Stimulated activated naive CD8-positive, alpha-beta T cell treated with anti-CD3 and anti-CD28 coated beads, Interleukin-15, Interleukin-2, amounts not matched to agents 100 U/mL and 50 U/mL, for 24 hours (primary cell): ENCODE results near the gene IGF2BP3.
A peak's percentile ranks its signal among the peaks of the same experiment; 100 is the strongest.
"Not testable (repeated sequence)": the region's sequence is repeated elsewhere in the genome, so short reads cannot be mapped to it uniquely, and the experiment has no call there.

ENCODE experiments used
- ATAC-seq: fragments of 150-1000 bp; cut with Tn5 transposase; one replicate; pipeline ENCODE4 v1.10.0; 2021
- DNase-seq: peaks from one replicate; pipeline ENCODE4 v3.0.0; 2021

The IGF2BP3 gene

DNA sequence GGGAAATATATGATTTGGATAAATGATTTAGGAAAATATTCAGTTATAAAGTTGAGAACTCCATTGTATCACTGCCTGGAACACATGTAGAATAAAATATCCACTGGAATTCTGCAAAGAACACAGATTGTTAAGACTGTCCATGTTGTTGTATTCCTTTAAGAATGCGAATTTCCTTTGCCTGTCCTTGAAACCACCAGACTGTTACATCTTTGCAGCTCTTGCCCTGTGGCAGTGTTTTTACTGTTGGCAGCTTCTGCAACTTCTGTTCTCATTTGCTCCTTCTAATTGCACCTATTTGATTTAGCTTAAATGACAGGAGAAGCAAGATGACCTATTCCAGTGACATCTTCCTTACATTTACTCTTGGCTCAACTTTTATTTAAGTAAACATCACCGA is 131.4 kb downstream of the IGF2BP3 start:
- DNase-seq (no peak), ATAC-seq (no peak)

DNA sequence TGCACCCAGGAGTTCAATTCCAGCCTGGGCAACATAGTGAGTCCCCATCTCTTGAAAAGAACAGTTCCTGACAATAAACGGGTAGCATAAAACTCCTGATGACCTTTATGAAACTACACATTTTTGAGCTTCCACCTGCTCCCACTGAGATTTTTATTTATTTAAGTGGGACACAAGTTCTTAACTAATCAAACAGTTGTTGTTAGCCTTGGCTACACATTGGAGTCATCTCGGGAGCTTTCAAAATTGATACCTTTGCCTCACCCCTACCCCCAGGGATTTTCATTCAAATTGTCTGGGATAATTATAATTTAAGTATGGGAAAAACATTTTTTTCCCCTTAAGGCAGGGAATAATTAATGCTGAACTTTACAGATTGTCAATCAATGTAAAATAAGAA is 131.9 kb downstream of the IGF2BP3 start:
- ATAC-seq = no peak

DNA sequence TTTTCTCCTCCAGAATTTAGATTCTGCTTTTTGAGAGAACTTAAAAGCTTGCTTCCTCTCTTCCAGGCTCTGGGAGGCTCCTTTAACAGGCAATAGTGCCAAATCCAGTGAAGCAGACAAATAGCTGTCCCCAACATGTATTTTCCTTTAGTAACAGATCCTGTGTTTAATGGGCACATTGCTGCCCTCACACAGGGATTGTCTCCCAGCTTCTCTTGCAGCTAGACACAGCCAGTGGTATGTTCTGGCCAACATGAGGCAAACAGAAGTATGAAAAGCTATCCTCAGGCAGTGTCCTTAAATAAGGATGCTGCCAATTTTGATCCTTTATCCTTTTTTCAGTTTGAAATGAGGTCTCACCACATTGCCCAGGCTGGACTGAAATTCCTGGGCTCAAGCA is 132.9 kb downstream of the IGF2BP3 start:
- ATAC-seq = no peak
- DNase-seq = no peak

More for the DNA sequence above, 131.9 kb downstream of the IGF2BP3 start:
- no peak for DNase-seq

DNA sequence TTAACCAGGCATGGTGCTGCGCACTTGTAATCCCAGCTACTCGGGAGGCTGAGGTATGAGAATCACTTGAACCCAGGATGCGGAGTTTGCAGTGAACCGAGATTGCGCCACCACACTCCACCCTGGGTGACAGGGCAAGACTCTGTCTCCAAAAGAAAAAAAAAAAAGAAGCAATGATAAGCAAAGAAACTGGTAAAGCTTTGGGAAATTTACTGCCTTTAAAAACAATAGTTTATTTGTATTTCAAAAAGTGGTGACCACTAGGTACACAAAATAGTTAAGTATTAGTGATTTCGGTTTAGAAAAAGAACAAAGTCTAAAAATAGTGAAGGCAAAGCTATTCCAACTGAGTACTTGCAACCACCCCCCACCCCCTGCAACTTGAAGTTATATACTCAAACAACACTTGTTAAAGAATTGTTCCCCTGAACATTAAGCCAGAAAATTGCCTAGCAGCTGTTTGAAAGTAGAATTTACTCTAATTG is 133.4 kb downstream of the IGF2BP3 start:
- ATAC-seq (no peak), DNase-seq (no peak)

DNA sequence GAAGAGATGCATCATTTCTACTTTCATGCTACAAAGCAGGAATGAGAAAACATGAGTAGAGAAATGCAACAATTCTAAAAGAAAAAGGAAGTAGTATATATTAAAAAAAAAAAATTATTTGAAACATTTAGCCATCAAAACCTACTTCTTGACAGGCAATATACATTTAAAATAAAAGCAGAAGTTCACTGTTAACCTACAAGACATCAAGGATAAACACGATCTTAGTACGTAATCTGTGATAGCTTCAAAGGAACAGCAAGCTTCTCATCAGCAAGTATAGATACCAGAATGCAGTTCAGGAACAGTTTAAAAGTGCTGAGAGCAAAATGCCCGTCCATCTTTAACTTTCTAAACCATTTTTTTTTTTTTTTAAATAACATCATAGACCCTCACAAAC is 134.2 kb downstream of the IGF2BP3 start:
- DNase-seq (no peak), ATAC-seq (no peak)

DNA sequence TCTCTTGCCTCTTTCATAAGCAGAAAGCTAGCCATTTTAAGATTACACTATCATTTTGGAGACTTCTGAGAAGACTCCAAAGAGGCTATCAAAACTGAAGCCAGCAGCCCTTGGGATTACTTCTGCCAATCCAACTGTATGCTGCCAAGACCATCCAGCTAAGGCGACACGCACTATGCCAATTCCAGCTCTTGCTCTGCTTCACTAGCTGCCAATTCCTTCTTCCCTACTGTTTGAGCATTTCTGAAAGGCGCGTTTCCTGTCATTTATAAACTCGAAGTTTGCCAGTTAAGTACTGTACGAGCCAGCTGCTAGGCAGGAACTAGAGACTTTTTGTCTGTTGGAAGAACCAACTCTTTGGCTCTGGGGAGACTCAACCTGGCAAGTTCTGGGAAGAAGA is 134.7 kb downstream of the IGF2BP3 start:
- no peak for ATAC-seq
- DNase-seq = no peak

DNA sequence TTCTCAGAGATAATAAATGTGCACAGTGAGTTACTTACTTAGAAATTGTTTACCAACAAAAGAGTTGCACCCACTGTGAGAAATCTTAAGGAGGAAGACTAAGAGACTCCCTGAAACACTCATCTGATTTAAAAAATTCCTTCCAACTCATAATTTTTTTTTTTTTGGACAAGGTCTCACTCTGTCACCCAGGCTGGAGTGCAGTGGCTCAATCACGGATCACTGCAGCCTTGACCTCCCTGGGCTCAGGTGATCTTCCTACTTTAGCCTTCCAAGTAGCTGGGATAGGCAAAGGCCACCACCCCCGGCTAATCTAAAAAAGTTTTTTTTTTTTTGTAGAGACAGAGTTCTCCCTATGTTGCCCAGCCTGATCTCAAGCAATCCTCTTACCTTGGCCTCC is 135.2 kb downstream of the IGF2BP3 start:
- ATAC-seq (no peak), DNase-seq (no peak)

DNA sequence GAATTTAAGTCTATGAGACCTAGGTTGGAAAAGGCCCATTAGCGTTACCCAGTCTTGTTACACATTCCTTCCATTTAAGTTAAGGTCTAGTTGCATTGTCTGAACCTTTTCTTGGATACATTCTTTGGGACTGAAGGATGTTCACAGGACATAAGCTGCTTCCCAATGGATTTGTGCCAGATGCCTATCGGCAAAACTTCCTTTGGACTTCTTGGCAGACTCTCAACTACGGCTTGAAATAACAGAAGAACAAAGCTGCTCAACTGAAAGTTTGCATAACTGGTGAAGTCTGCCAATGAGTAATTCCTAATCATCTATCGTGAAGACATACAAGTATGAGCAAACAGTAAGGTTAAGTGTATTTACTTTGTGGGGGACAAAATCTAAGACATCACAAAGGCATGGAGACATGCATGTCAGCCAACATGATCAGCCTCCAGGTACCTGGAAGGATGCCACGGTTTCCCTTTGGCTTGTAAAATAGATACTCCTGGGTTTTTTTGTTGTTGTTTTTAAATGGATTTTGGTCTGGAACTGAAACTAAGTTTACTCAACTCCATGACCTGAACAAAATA is 135.7 kb downstream of the IGF2BP3 start:
- no peak for DNase-seq
- ATAC-seq = no peak

DNA sequence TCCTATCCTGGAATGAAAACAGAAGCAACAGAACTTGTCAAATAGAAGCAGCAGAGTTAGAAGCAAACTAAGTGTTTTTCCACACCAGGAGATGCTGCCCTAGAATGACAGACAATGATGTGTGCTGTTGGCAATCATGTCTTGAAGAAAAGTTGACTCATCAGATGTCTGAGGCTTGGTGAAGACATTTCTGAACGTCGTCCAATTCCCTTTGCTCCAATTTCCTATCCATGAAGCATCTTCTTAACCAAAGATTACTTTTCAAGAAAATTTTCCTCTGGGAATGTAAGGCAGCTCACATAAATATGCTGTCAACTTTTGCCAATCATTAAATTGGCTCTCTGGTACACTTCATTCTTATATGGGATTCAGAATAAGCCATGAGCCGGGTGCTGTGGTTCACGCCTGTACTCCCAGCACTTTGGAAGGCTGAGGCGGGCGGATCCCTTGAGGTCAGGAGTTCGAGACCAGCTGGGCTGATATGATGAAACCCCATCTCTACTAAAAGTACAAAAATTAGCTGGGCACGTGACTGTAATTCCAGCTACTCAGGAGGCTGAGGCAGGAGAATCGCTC is 136.5 kb downstream of the IGF2BP3 start:
- ATAC-seq = no peak

DNA sequence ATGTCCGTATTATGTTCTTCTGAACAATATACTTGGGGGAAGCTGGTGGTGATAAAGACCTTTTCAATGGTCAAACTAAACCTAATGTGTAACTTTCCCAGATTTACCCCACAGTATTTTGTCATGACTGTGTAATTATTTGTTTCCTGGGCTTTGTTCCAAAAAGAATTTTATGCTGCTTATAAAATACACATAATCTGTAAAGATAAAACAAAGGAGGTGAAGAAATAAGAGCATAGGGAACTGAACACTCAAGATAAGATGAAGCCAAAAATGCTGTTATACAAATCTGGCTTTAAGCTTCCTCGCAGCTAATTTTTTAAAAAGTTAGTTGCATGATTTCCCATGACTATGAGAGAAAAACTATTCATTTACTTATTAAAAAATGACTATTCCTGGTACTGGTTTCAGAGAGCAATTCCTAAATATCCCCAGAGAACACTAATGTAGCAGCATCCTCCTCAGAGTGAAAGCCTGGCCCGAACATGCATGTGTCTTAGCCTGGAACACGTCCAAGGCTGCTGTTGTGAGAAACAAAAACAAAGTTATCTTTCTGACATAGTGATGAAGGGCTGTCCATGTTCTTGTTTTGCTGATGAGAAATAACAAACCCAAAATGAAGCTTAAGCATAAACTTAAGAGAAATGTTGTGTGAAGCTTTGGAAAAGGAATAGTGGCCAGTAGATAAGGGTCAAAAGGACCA is 137.2 kb downstream of the IGF2BP3 start:
- DNase-seq (no peak), ATAC-seq (no peak)

More for the DNA sequence above, 136.5 kb downstream of the IGF2BP3 start:
- DNase-seq = no peak

DNA sequence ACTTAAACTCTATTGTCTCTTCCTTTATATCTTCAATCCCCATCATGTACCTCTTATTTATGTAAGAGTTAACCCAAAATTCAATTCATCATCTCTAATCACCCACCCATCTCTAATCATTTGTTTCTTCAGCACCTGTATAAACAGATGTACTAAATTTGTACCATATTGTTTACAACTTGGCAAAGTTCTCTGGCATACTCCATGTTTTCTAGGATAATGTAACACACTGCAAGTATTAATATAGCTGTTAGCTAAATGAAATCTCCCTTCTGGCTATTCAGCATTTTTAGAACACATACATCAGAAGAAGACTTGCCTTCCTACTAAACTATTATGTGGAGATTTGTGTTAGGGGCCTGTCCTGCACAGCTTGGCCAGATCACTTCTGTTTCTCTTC is 138.1 kb downstream of the IGF2BP3 start:
- ATAC-seq (no peak), DNase-seq (no peak)

DNA sequence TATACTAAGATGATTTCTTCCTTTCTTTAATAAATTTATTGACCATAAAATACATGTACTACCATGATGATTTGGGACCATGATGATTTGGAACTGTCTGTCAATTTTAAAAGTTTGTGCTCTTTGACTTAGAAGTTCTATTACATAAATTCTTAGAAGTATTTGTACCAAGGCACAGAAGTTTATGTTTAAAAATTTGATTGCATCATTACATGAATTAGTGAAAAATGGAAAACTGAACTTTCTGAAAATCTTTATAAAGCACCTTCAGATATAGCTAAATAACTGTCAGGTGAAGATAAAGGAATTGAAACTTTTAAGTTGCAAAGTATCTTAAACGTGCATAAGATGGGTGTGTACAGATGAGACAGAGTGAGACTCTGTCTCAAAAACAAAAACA is 139.2 kb downstream of the IGF2BP3 start:
- no peak for ATAC-seq
- no peak for DNase-seq

DNA sequence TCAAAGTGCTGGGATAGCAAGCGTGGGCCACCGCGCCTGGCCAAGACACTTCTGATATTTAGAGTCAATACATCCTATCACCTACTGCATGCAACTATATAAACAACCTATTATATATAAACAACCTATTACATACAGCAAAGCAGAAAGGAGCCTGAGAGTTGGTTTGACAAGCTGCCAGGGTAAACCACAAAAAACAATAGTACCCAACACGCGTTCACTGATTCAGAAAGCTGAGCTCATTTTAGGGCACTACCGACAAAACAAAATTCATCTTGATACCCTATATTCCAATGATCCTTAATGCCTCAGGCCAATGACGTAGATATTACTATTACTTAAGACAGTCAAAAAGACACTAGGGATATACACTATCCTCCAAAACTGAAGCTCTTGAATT is 154.9 kb downstream of the IGF2BP3 start:
- DNase-seq = no peak
- ATAC-seq = no peak

DNA sequence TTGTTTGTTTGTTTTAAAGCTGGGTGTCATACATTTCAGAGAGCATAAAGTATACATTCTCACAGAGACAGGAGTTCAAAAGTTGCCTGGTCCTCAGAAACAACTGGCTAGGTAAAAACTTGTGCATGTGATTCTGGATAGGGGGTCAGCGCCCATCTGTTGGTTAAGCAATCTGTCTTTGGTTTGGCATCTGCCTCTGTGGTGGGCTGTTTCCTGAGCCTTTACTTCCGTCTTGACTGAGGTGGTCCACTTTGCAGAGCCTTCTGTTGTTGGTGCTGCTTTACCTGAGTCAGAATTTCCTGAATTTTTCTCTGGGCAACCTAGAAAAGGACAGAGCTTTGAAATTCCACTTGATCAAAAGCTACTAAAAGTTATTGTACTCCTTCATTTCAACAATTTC is 158.2 kb downstream of the IGF2BP3 start:
- DNase-seq, ATAC-seq: not testable (repeated sequence)

DNA sequence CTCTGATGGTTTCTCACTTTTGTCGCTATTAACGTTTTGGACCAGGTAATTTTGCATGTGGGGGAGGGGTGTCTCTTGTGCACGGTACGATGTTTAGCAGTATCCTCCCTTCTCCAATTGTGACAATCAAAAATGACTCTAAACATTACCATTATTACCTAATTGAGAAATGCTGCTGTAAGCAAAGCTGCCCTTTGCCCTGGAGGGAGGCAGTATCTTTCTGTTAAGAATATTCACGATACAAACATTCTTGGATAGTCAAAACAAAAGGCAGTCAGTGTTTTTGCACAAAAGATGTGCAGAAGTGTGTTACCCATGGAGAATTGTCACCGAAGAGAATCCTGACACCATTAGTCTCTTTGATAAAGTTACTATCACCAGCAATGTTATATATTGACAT is 161.5 kb downstream of the IGF2BP3 start:
- DNase-seq = no peak
- no peak for ATAC-seq

DNA sequence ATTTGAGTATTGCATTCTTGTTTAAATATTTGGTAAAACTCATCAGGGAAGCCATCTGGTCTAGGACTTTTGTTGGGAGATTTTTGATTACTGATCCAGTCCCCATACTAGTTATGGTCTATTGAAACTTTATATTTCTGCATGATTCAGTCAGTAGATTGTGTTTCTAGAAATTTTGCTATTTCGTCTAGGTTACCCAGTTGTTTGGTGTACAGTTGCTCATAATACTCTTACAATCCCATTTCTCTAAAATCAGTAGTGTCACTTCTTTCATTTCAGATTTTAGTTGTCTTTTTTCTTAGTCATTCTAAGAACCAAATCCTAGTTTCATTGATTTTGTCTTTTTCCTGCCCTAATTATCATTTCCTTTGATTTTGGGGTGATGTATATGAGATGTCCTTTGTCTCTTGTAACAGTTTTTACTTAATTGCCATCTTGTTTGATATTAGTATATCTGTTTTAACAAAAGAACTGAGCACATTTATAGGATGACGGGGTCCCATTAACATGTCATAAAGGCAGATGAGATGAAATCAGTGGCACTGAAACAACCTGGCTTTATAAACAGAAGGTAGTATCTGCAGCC is 163.3 kb downstream of the IGF2BP3 start:
- ATAC-seq = peak; percentile 51
- DNase-seq = no peak

DNA sequence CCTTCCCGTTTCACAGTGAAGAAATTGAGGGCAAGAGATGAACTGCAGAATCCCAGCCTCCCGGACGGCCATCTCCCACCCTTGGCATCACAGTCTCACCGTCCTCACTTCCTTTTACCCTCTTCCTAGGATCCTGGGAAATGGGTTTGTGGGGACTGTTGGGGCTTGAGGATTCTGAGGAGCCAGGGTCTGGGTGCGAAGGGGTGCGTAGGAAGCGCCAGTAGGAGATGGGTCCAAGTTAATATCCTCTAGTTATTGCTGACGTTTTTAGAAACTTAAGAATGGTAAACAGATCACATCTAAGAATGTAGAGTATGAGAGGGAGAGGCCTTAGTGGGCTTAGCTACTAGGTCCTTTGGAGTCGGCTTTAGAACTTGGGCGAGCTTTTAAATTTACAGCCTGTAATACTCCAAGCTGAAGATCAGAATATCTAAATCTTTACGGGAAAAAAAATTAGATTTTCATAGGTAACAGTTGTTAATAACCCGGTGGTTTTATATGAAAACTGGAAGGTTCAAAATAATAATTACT is 170.5 kb downstream of the IGF2BP3 start:
- no peak for DNase-seq
- ATAC-seq = peak; percentile 2

DNA sequence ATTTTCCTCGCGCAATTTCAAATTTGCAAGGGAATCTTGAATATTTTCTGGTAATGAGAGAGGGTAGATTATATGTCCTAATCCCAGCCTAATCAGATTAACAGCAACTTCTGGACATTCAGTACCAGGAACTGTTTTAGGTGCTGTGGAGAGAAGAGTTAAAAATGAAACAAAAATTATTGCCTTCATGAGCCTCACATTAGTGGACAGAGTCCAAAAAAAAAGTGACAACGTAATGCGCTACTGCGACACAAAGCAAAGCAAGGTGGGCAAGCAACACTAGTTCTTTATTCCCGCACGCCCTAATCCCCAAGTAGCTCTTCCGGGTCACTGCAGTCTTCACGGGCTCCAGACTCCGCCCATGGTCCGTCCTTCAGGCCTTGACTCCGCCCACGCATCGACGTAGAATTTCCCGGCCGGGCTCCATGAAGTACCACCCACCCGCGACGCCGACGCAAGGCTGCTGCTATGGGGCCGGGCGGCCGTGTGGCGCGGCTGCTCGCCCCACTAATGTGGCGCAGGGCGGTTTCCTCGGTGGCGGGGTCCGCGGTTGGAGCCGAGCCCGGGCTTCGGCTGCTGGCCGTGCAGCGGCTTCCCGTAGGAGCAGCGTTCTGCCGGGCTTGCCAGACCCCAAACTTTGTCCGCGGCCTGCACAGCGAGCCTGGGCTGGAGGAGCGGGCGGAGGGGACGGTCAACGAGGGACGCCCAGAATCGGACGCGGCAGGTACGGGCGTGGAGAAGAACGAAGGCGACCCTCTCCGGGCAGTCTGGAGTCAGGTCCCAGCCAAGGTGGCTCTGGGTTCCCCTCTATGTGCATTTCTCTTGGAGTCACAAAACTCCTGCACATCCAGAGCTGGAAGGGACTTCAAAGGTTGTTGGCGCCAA is 171.2 kb downstream of the IGF2BP3 start, which contains the start of gene MALSU1:
TSS of gene MALSU1 (plus strand) at position 455 of the 885 bp plus-strand sequence. CDS start at position 469, 14 bp downstream.
- peak; percentile 98 for DNase-seq

DNA sequence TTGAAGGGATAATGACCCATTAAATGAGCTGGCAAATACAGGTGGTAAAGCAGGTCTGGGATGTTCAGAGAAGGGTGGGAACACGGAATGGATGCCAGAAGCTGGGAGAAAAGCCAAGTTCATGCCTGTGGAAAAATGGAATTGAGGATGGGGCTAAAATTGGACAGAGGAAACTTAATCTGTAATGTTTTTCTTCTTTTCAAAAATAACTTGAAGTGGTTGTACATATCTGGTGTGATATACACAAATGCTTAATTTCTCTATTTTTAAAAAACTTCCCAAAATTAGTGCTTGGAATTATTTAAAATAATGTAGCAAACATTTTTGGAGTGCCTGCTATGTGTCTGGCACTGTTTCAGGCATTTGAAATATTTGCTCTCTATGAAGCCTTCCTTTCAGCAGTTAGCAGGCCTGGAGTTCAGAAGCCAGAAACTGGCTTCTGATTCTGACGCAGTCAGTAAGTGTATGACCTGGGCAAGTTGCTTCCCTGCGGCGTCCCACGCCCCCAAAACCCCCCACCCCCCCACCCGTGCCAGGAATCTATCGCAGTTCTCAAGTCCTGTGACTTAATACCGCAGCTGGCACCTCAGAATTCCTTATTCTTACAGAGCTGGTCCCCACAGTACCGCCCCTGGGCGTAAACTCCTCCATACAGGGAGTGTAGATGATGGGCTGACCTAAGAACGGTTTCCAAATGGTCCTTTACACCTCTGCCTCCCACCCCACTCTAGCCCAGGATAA is 172.0 kb downstream of the IGF2BP3 start:
- DNase-seq = no peak
- no peak for ATAC-seq

More for the DNA sequence above, 171.2 kb downstream of the IGF2BP3 start, which contains the start of gene MALSU1:
- ATAC-seq = peak; percentile 99

DNA sequence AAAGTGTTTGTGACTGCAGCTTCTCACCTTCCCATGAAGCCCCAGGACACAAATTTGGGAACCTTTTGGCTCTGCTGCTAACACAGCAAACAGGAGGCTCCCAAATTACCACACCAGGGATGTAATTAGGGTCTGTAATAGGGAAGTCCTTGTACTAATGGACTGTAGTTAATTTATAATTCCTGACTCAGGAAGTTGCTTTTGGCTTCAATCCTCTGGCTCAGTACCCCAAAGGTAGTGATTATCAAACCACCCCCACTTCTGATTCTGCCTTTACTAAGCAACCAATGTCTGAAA is 174.9 kb downstream of the IGF2BP3 start:
- no peak for ATAC-seq
- DNase-seq = no peak
